ENCODE measurements around the gene PTDSS2. TPM values are rescaled to one million over a fixed set of nuclear protein-coding genes. Genes with fewer than 3 reads are reported as not detected.
"Not testable (repeated sequence)": the region's sequence is repeated elsewhere in the genome, so short reads cannot be mapped to it uniquely, and the experiment has no call there.

Gene PTDSS2
- total RNA-seq, 1 experiment from 2014 or later = 27.5 TPM

- DNase-seq (ENCODE audit: low read depth) = no peak
Measured at GRCh38 chr11:431921-432320, 18.2 kb upstream of the PTDSS2 start.

- no peak for DNase-seq (ENCODE audit: low read depth)
Measured at GRCh38 chr11:432501-433100, 17.5 kb upstream of the PTDSS2 start.

- DNase-seq (ENCODE audit: low read depth) = no peak
Measured at GRCh38 chr11:433111-433510, 17.0 kb upstream of the PTDSS2 start.

GRCh38 chr11:433641-434040 is 16.4 kb upstream of the PTDSS2 start:
- no peak for DNase-seq (ENCODE audit: low read depth)

- no peak for DNase-seq (ENCODE audit: low read depth)
Measured at GRCh38 chr11:434496-434895, 15.6 kb upstream of the PTDSS2 start.

- DNase-seq (ENCODE audit: low read depth) = not testable (repeated sequence)
Measured at GRCh38 chr11:434999-435740, 14.9 kb upstream of the PTDSS2 start.

- DNase-seq (ENCODE audit: low read depth) = no peak
Measured at GRCh38 chr11:437228-437870, 12.7 kb upstream of the PTDSS2 start.

- DNase-seq (ENCODE audit: low read depth) = no peak
Measured at GRCh38 chr11:438101-438844, 11.8 kb upstream of the PTDSS2 start.

GRCh38 chr11:439315-440064 is 10.6 kb upstream of the PTDSS2 start:
- no peak for DNase-seq (ENCODE audit: low read depth)

GRCh38 chr11:440065-441042 is 9.7 kb upstream of the PTDSS2 start:
- peak; percentile 24 for DNase-seq (ENCODE audit: low read depth)

GRCh38 chr11:441043-441417 is 9.0 kb upstream of the PTDSS2 start:
- no peak for DNase-seq (ENCODE audit: low read depth)

- DNase-seq (ENCODE audit: low read depth) = no peak
Measured at GRCh38 chr11:441418-442274, 8.4 kb upstream of the PTDSS2 start, which contains the start of gene ANO9. Gene ANO9 (minus strand): TSS chr11:442011. CDS start chr11:441926, 85 bp downstream.

GRCh38 chr11:442611-443081 is 7.4 kb upstream of the PTDSS2 start:
- DNase-seq (ENCODE audit: low read depth) = no peak

- DNase-seq (ENCODE audit: low read depth) = peak; percentile 53
Measured at GRCh38 chr11:443542-444199, 6.4 kb upstream of the PTDSS2 start.

GRCh38 chr11:444396-445144 is 5.5 kb upstream of the PTDSS2 start:
- no peak for DNase-seq (ENCODE audit: low read depth)

GRCh38 chr11:445765-446588 is 4.1 kb upstream of the PTDSS2 start:
- no peak for DNase-seq (ENCODE audit: low read depth)

GRCh38 chr11:446891-447290 is 3.2 kb upstream of the PTDSS2 start:
- DNase-seq (ENCODE audit: low read depth) = no peak

Data from M059J (cell line).